OCI-LY1 (cell line): ENCODE measurements around the gene ARHGAP24.

ENCODE experiments used
- CTCF ChIP-seq: fragments of 200-600 bp; sonication (generic), shearing (Covaris generic); IDR thresholded peaks from 2 replicates; pipeline ENCODE4 v1.5.1; 2017; ENCODE audit warnings: mild to moderate bottlenecking, antibody characterized with exemption, low read length, moderate library complexity, mixed read lengths
- EZH2 ChIP-seq: fragments of 200-600 bp; sonication (generic), shearing (Covaris generic); IDR thresholded peaks from 2 replicates; pipeline ENCODE4 v1.8.0; 2017; ENCODE audit warnings: borderline replicate concordance, mixed run types, mild to moderate bottlenecking, antibody characterized with exemption, low read length, moderate library complexity, mixed read lengths

- TF ChIP-seq CTCF (no peak), EZH2 (no peak)
Observed at GRCh38 chr4:85527815-85528214, 52.9 kb downstream of the ARHGAP24 start.
